IMR-90 (cell line): ENCODE data around the gene KDM2B. TPM values are rescaled to one million over a fixed set of nuclear protein-coding genes. Genes with fewer than 3 reads are reported as not detected.

Experiments
- ATAC-seq: fragments of 200-7000 bp; cut with Tn5 transposase; 2 replicates; pipeline ENCODE4 v1.9.1; 2020; ENCODE audit warnings: low read depth, mild to moderate bottlenecking, moderate library complexity
- BruUV-seq: library from RNA; stranded (reverse); fragments of 400-500 nt; replicated peaks from 2 replicates; lab custom pipeline; 2021; lab: Mats Ljungman, UMichigan
- CTCF ChIA-PET: fragments of 300-600 bp; formaldehyde crosslinking; extraction: SDS; loops from one replicate; lab custom pipeline; 2021; ENCODE audit warnings: antibody characterized with exemption; lab: Yijun Ruan, JAX
- POLR2A ChIA-PET: fragments of 300-600 bp; sonication (Branson Sonifier 250); formaldehyde crosslinking; loops from one replicate; lab custom pipeline; 2022; ENCODE audit warnings: antibody characterized with exemption; ENCODE audit not compliant: unreplicated experiment; lab: Charles Lee
- DNase-seq: peaks from one replicate; pipeline ENCODE4 v3.0.0; 2013
- H2AFZ ChIP-seq: replicated peaks from 2 replicates; pipeline ENCODE3; 2013; ENCODE audit warnings: low read length, mild to moderate bottlenecking; ENCODE audit not compliant: poor library complexity
- H2AK5ac ChIP-seq: 2 replicates; pipeline ENCODE4 v1.6.1; 2013; ENCODE audit warnings: low read depth, low read length, inconsistent platforms
- H2AK9ac ChIP-seq: replicated peaks from 2 replicates; pipeline ENCODE3; 2013; ENCODE audit warnings: mild to moderate bottlenecking, low read depth, low read length, moderate library complexity; ENCODE audit not compliant: poor library complexity
- H2BK120ac ChIP-seq: 2 replicates; pipeline ENCODE4 v1.6.1; 2013; ENCODE audit warnings: low read depth, low read length, inconsistent platforms
- H2BK15ac ChIP-seq: 3 replicates; pipeline ENCODE4 v1.6.1; 2013; ENCODE audit warnings: low read depth, low read length, inconsistent platforms
- H2BK20ac ChIP-seq: 2 replicates; pipeline ENCODE4 v1.6.1; 2013; ENCODE audit warnings: low read depth, mild to moderate bottlenecking, inconsistent platforms, low read length, moderate library complexity
- H2BK5ac ChIP-seq: 2 replicates; pipeline ENCODE4 v1.6.1; 2013; ENCODE audit warnings: mild to moderate bottlenecking, low read depth, low read length, inconsistent platforms; ENCODE audit not compliant: poor library complexity, severe bottlenecking
- H3K14ac ChIP-seq: replicated peaks from 2 replicates; pipeline ENCODE4 v1.6.1; 2013; ENCODE audit warnings: low read depth, low read length, inconsistent platforms
- H3K18ac ChIP-seq: 2 replicates; pipeline ENCODE4 v1.6.1; 2013; ENCODE audit warnings: low read depth, low read length, control low read depth
- H3K23ac ChIP-seq: 2 replicates; pipeline ENCODE4 v1.6.1; 2013; ENCODE audit warnings: low read depth, low read length, inconsistent platforms
- H3K27ac ChIP-seq: 2 replicates; pipeline ENCODE4 v1.5.1; 2013; ENCODE audit warnings: mild to moderate bottlenecking, control low read depth, low read length; ENCODE audit not compliant: insufficient read depth
- H3K27me3 ChIP-seq: 2 replicates; pipeline ENCODE4 v1.6.1; 2013; ENCODE audit warnings: low read length; ENCODE audit not compliant: control insufficient read depth, insufficient read depth
- H3K36me3 ChIP-seq: 2 replicates; pipeline ENCODE4 v1.6.1; 2013; ENCODE audit warnings: low read length, mixed read lengths; ENCODE audit not compliant: control insufficient read depth, insufficient read depth
- H3K4ac ChIP-seq: 2 replicates; pipeline ENCODE4 v1.6.1; 2013; ENCODE audit warnings: low read depth, low read length, inconsistent platforms
- H3K4me1 ChIP-seq: 2 replicates; pipeline ENCODE4 v1.6.1; 2013; ENCODE audit warnings: low read length, mixed read lengths; ENCODE audit not compliant: control insufficient read depth, insufficient read depth
- H3K4me2 ChIP-seq: 2 replicates; pipeline ENCODE4 v1.6.1; 2013; ENCODE audit warnings: low read depth, mild to moderate bottlenecking, control low read depth, low read length, moderate library complexity
- H3K4me3 ChIP-seq: 2 replicates; pipeline ENCODE4 v1.5.1; 2013; ENCODE audit warnings: low read depth, mild to moderate bottlenecking, control low read depth, low read length, moderate library complexity; ENCODE audit not compliant: insufficient read depth
- H3K56ac ChIP-seq: 2 replicates; pipeline ENCODE4 v1.6.1; 2013; ENCODE audit warnings: low read length, inconsistent platforms; ENCODE audit not compliant: insufficient read depth; ENCODE audit errors: extremely low read depth
- H3K79me1 ChIP-seq, 2 experiments: 2 replicates each; pipeline ENCODE4 v1.6.1; 2013; ENCODE audit warnings: low read length in 2 of 2, inconsistent platforms in 1 of 2, low read depth in 1 of 2
- H3K9ac ChIP-seq: 2 replicates; pipeline ENCODE4 v1.6.1; 2013; ENCODE audit warnings: low read depth, low read length, control low read depth
- H3K9me1 ChIP-seq: 2 replicates; pipeline ENCODE4 v1.6.1; 2013; ENCODE audit warnings: low read length, inconsistent platforms; ENCODE audit not compliant: insufficient read depth
- H3K9me3 ChIP-seq: 2 replicates; pipeline ENCODE4 v1.6.1; 2013; ENCODE audit warnings: low read length; ENCODE audit not compliant: control insufficient read depth, insufficient read depth
- H4K20me1 ChIP-seq: 2 replicates; pipeline ENCODE4 v1.6.1; 2013; ENCODE audit warnings: low read length, inconsistent platforms; ENCODE audit not compliant: insufficient read depth
- H4K5ac ChIP-seq: 2 replicates; pipeline ENCODE4 v1.6.1; 2013; ENCODE audit warnings: mild to moderate bottlenecking, low read depth, low read length, control low read depth
- H4K8ac ChIP-seq, 2 experiments: 2 replicates each; pipeline ENCODE4 v1.6.1; 2013; ENCODE audit warnings: low read depth in 2 of 2, low read length in 2 of 2, control low read depth in 1 of 2, inconsistent platforms in 1 of 2
- H4K91ac ChIP-seq: 2 replicates; pipeline ENCODE4 v1.6.1; 2013; ENCODE audit warnings: low read depth, low read length, inconsistent platforms; ENCODE audit not compliant: insufficient read depth
- BHLHE40 ChIP-seq: fragments of 150-350 bp; IDR thresholded peaks from 2 replicates; pipeline ENCODE4 v1.6.1; 2016; ENCODE audit warnings: mild to moderate bottlenecking, low read depth, low read length
- CEBPB ChIP-seq: IDR thresholded peaks from 2 replicates; pipeline ENCODE4 v1.6.1; 2012; ENCODE audit warnings: low read depth, low read length, improper control_type of control experiment
- MAFK ChIP-seq: IDR thresholded peaks from 2 replicates; pipeline ENCODE4 v1.6.1; 2012; ENCODE audit warnings: low read depth, low read length, improper control_type of control experiment
- MAZ ChIP-seq: IDR thresholded peaks from 2 replicates; pipeline ENCODE4 v1.6.1; 2012; ENCODE audit warnings: low read depth, mild to moderate bottlenecking, low read length, improper control_type of control experiment, moderate library complexity, borderline replicate concordance
- POLR2A ChIP-seq: IDR thresholded peaks from 2 replicates; pipeline ENCODE4 v1.6.1; 2012; ENCODE audit warnings: mild to moderate bottlenecking, low read depth, low read length
- SMC3 ChIP-seq: fragments of 150-350 bp; IDR thresholded peaks from 2 replicates; pipeline ENCODE4 v1.6.1; 2016; ENCODE audit warnings: low read depth, mild to moderate bottlenecking, antibody characterized with exemption, low read length, moderate library complexity
- WGBS, 2 experiments: methylation state at CpG; one replicate each; pipeline versions ENCODE4 v1.1.5 to v1.1.7; 2013; ENCODE audit warnings: missing lambda C conversion rate in 2 of 2; ENCODE audit not compliant: insufficient read length in 1 of 2; ENCODE audit errors: extremely low coverage in 2 of 2; 5-methylcytosine and 5-hydroxymethylcytosine counted together
- dilution Hi-C: fragments of 300-500 bp; cut with HindIII; formaldehyde crosslinking; loops from one replicate; pipeline ENCODE4 v1.14.3; 2018; ENCODE audit warnings: low sequenced_read_pairs; ENCODE audit not compliant: unreplicated experiment
- in situ Hi-C: fragments of 300-500 bp; cut with MboI; formaldehyde crosslinking; loops from 3 replicates; pipeline ENCODE4 v1.14.3; 2019; ENCODE audit warnings: low sequenced_read_pairs, inconsistent platforms, mixed read lengths
- intact Hi-C: fragments of 100-400 bp; cut with micrococcal nuclease; formaldehyde crosslinking; loops from 2 replicates; pipeline ENCODE4 v1.10.0; 2022
- polyA plus RNA-seq, 3 experiments: library from polyadenylated mRNA; depleted of rRNA; stranded (reverse); fragments of >200 nt; gene quantifications; 2 replicates each; pipeline ENCODE4 v1.2.3, GENCODE V29; 2012; ENCODE audit warnings: low replicate concordance in 1 of 3
- total RNA-seq: library from RNA; depleted of rRNA; stranded (reverse); fragments of >200 nt; gene quantifications from 2 replicates; pipeline ENCODE4 v1.2.3, GENCODE V29; 2012
- TF ChIP-seq, protein P1 (sequence below): fragments of 150-350 bp; IDR thresholded peaks from 2 replicates; pipeline ENCODE4 v1.6.1; 2017; ENCODE audit warnings: mild to moderate bottlenecking, antibody characterized with exemption, low read length, low read depth
- TF ChIP-seq, protein P2 (sequence below): fragments of 150-350 bp; IDR thresholded peaks from 2 replicates; pipeline ENCODE4 v1.6.1; 2016; ENCODE audit warnings: low read depth, mild to moderate bottlenecking, low read length, moderate library complexity, borderline replicate concordance

Gene KDM2B
- total and polyA plus RNA-seq, 2 of the 4 experiments (the other 2 are of a cell fraction), result 22.6 to 24.2 TPM

DNA sequence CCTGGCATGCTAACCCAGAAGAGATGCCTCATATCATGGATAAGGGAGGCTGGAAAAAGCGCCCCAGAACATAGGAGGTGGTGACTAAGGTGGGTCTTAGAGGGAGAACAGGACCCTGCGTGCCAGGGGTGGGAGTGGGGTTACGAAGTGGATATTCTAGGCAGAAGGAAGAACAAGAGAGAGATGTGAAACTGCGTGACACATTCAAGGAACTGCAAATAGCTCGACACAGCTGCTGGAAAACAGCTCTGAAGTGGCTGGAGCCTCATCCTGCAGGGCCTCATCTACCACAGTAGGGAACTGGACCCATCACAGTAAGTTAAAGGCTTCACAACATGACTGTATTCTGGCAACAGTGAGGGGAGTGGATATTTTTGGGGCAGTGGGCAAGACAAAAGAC lies 119.8 kb downstream of the KDM2B start (continued):
- TF ChIP-seq CEBPB, result no peak
- TF ChIP-seq, protein P1, sequence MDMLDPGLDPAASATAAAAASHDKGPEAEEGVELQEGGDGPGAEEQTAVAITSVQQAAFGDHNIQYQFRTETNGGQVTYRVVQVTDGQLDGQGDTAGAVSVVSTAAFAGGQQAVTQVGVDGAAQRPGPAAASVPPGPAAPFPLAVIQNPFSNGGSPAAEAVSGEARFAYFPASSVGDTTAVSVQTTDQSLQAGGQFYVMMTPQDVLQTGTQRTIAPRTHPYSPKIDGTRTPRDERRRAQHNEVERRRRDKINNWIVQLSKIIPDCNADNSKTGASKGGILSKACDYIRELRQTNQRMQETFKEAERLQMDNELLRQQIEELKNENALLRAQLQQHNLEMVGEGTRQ, result no peak
- no peak for TF ChIP-seq POLR2A

DNA sequence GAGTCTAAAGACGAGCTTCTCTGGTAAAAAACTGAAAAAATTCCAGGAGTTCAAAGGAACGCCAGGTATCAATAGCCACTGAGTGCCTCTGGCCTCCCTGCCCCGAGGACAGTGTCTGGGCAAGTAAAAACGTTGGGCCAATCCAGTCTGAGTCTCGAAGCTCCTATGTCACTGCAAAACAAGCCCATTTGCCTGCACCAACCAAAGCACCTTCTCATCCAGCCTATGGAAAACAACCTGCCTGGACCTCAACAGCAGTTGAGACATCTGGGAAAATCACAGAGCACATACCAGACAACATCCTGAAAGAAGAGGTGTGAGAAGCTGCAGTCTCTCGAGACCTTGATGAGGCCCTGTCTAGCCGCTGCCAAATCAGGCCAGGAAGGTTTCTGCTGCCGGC lies 124.3 kb downstream of the KDM2B start:
- H3K79me1 ChIP-seq, result peaks cover 41 to 70% of the 10 kb centered on the region in 2 experiments
- no peak overlapping the region for H3K4me2 ChIP-seq
- DNase-seq (no peak), ATAC-seq (no peak)
- H2BK5ac ChIP-seq, result no peak overlapping the region
- peak overlapping the region; percentile 7 for H2AK9ac ChIP-seq
- H4K8ac ChIP-seq, result no peak overlapping the region
- whole genome bisulfite sequencing, 2 experiments, result 93% methylated on average over 3 of the region's 8 CpGs; no CpG with 5 or more reads in 1 of the 2 experiments
- no peak overlapping the region for H3K4me3 ChIP-seq
- no peak overlapping the region for H2BK20ac ChIP-seq
- H3K18ac ChIP-seq, result no peak overlapping the region
- H3K14ac ChIP-seq, result no peak overlapping the region
- H2AK5ac ChIP-seq, result no peak overlapping the region
- H3K9ac ChIP-seq, result no peak overlapping the region
- H3K4me1 ChIP-seq, result no peaks in the 10 kb centered on the region
- H4K5ac ChIP-seq, result no peak overlapping the region
- H3K9me3 ChIP-seq, result no peaks in the 10 kb centered on the region
- peaks cover 54% of the 10 kb centered on the region for H4K20me1 ChIP-seq
- no peak overlapping the region for H3K56ac ChIP-seq
- no TSS peak for BruUV-seq
- intact Hi-C loops, result no loop called here
- in situ Hi-C loops, result no loop called here
- H3K27ac ChIP-seq, result no peak overlapping the region
- H2BK120ac ChIP-seq, result no peak overlapping the region
- CTCF ChIA-PET, result no interaction called here
- peaks cover 15% of the 10 kb centered on the region for H3K9me1 ChIP-seq
- no peak overlapping the region for H4K91ac ChIP-seq
- H3K4ac ChIP-seq, result no peak overlapping the region
- TF ChIP-seq CEBPB, result no peak
- TF ChIP-seq, protein P1, result no peak
- TF ChIP-seq MAFK, result no peak
- TF ChIP-seq BHLHE40, result no peak
- TF ChIP-seq, protein P2, sequence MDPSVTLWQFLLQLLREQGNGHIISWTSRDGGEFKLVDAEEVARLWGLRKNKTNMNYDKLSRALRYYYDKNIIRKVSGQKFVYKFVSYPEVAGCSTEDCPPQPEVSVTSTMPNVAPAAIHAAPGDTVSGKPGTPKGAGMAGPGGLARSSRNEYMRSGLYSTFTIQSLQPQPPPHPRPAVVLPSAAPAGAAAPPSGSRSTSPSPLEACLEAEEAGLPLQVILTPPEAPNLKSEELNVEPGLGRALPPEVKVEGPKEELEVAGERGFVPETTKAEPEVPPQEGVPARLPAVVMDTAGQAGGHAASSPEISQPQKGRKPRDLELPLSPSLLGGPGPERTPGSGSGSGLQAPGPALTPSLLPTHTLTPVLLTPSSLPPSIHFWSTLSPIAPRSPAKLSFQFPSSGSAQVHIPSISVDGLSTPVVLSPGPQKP, result no peak
- no peak for TF ChIP-seq POLR2A
- no peak for TF ChIP-seq SMC3
- no peak for TF ChIP-seq MAZ
- H2BK15ac ChIP-seq, result no peak overlapping the region
- 0 out of 2 replicates have a peak overlapping the region, but pooled peaks have one; percentile 37 for H3K23ac ChIP-seq
- POLR2A ChIA-PET, result interaction anchor here (0.6 kb wide), 1 partner anchor 105 kb away, joined by 4 read pairs; no protein-coding TSS in a partner anchor
- H3K27me3 ChIP-seq, result no peaks in the 10 kb centered on the region
- peaks cover 7% of the 10 kb centered on the region for H3K36me3 ChIP-seq
- no peak overlapping the region for H2AFZ ChIP-seq
- dilution Hi-C loops, result no loop called here
